22Rv1 (cell line): ENCODE results near the gene SCUBE3.

Experiments
- CTCF ChIP-seq: fragments of 450-650 bp; IDR thresholded peaks from 2 replicates; pipeline ENCODE4 v1.5.1; 2017; ENCODE audit warnings: mild to moderate bottlenecking
- ZFX ChIP-seq: fragments of 450-650 bp; IDR thresholded peaks from 2 replicates; pipeline ENCODE4 v1.6.1; 2017; ENCODE audit warnings: antibody characterized with exemption, borderline replicate concordance

- TF ChIP-seq CTCF (no peak), ZFX (no peak)
Measured at GRCh38 chr6:35298625-35299140, 84.9 kb downstream of the SCUBE3 start.
